Measurements from ENCODE around the gene MTPN.

Gene MTPN

DNA sequence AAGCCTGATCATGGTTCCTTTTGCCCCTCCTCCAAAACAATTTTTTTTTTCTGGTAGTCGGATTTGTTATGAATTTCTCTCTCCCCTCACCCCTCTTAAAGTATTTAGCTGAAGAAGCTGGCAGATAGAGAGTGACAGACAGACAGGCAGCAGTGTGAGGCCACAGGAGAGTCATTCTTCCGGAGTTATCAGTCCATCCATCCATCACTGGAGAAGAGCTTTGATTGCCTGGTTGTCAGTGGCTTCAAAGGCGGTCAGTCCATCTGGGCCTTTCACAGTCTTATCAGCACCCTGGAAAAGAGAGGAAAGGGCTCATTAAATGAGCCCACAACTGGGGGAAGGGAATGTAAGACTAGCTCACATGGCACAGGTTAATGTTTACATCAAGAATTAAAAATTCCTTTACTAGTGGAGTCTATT is 47.4 kb downstream of the MTPN start:
- TF ChIP-seq, protein P1, sequence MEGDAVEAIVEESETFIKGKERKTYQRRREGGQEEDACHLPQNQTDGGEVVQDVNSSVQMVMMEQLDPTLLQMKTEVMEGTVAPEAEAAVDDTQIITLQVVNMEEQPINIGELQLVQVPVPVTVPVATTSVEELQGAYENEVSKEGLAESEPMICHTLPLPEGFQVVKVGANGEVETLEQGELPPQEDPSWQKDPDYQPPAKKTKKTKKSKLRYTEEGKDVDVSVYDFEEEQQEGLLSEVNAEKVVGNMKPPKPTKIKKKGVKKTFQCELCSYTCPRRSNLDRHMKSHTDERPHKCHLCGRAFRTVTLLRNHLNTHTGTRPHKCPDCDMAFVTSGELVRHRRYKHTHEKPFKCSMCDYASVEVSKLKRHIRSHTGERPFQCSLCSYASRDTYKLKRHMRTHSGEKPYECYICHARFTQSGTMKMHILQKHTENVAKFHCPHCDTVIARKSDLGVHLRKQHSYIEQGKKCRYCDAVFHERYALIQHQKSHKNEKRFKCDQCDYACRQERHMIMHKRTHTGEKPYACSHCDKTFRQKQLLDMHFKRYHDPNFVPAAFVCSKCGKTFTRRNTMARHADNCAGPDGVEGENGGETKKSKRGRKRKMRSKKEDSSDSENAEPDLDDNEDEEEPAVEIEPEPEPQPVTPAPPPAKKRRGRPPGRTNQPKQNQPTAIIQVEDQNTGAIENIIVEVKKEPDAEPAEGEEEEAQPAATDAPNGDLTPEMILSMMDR (IDR thresholded peaks at IDR 0.05; ENCODE audit: low read depth, low read length) = no peak
- TF ChIP-seq MYC (IDR thresholded peaks at IDR 0.05; ENCODE audit: low read depth, low read length) = no peak
- TF ChIP-seq POLR2A (IDR thresholded peaks at IDR 0.05; ENCODE audit: extremely low read depth, insufficient read length) = no peak
- TF ChIP-seq, protein P2, sequence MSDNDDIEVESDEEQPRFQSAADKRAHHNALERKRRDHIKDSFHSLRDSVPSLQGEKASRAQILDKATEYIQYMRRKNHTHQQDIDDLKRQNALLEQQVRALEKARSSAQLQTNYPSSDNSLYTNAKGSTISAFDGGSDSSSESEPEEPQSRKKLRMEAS (IDR thresholded peaks at IDR 0.05; ENCODE audit: low read depth, low read length) = no peak
- no peak for DNase-seq (ENCODE audit: low read depth)
- H3K4me3 ChIP-seq (ENCODE audit: low read depth, low read length) = no peak overlapping the region

DNA sequence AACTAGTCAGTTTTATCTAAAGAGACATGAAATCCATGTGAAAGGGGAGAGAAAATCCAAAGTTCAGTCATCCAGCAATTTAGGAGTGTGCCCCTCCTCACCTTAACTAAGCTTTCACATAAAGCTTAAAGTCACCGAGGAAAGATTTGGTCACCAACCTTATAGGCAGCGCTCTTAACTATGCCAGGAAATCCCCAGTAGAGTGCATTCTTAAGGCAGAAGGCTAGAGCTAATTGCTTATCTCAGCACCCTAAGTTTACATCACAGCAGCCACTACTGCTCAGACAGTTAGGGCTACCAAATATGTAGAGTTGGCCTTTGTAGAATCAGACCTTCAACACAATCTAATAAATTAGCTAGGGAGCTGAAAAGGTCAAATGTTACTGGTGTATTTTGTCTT is 47.9 kb downstream of the MTPN start:
- no peak for DNase-seq (ENCODE audit: low read depth)
- TF ChIP-seq POLR2A (IDR thresholded peaks at IDR 0.05; ENCODE audit: extremely low read depth, insufficient read length) = no peak
- TF ChIP-seq, protein P1 (IDR thresholded peaks at IDR 0.05; ENCODE audit: low read depth, low read length) = no peak
- TF ChIP-seq MYC (IDR thresholded peaks at IDR 0.05; ENCODE audit: low read depth, low read length) = no peak
- TF ChIP-seq, protein P2 (IDR thresholded peaks at IDR 0.05; ENCODE audit: low read depth, low read length) = no peak
- no peak overlapping the region for H3K4me3 ChIP-seq (ENCODE audit: low read depth, low read length)

DNA sequence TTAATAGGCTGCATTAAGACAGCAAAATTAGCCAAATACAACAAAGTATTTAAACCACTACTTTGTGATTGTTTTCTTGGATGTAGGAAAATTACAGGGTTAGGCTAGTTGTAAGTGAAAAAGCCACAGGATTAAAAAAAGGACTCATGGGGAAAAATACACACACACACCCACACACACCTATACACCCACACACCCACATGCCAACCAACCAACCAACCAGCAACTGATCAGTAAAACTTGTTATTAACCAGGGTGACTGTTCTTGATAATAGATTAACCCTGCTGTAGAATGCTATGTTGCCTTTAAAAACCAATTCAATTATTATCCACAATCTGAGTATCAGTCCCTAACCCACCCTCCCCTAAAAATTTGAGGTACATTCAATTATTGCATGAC is 49.0 kb downstream of the MTPN start:
- DNase-seq (ENCODE audit: low read depth) = no peak
- no peak overlapping the region for H3K4me3 ChIP-seq (ENCODE audit: low read depth, low read length)
- TF ChIP-seq, protein P2 (IDR thresholded peaks at IDR 0.05; ENCODE audit: low read depth, low read length) = no peak
- TF ChIP-seq POLR2A (IDR thresholded peaks at IDR 0.05; ENCODE audit: extremely low read depth, insufficient read length) (no peak), MYC (IDR thresholded peaks at IDR 0.05; ENCODE audit: low read depth, low read length) (no peak)
- TF ChIP-seq, protein P1 (IDR thresholded peaks at IDR 0.05; ENCODE audit: low read depth, low read length) = no peak

DNA sequence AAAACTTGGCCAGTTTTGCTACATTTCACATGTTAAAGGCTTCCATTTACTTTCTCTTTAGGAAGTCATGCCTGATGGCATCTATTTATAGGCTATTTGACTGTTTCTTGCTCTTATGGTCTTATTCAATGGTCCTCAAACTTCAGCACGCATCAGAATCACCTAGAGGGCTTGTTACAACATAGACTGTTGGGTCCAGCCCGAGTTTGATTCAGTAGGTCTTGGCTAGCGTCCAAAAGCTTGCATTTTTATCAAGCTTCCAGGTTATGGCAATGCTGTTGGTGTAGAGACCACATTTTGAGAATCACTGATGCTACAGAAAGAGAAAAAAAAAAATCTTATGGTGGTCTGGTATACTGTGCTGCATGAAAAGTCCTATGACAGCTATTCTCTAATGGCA is 51.9 kb downstream of the MTPN start:
- no peak overlapping the region for H3K4me3 ChIP-seq (ENCODE audit: low read depth, low read length)
- no peak for TF ChIP-seq MYC (IDR thresholded peaks at IDR 0.05; ENCODE audit: low read depth, low read length)
- TF ChIP-seq, protein P2 (IDR thresholded peaks at IDR 0.05; ENCODE audit: low read depth, low read length) = no peak
- TF ChIP-seq POLR2A (IDR thresholded peaks at IDR 0.05; ENCODE audit: extremely low read depth, insufficient read length) = no peak
- TF ChIP-seq, protein P1 (IDR thresholded peaks at IDR 0.05; ENCODE audit: low read depth, low read length) = no peak
- DNase-seq (ENCODE audit: low read depth) = no peak

DNA sequence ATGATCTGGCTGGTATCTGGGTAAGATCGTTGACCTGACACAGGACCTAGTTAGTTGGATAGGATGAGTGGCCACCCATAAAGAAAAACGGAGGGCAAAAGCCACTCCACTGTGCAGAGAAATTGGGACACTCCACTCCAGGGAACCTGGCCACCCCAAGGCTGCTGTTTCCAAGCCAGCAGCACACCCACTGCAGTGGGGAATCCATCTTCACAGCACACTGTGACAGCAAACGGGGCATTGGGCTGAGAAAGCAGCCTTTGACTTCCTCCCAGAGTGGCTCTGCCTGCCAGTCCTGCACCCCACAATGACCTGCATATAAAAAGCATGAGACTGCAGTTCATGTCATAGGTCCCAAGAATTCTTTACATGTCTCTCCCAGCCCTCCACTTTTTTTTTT is 52.9 kb downstream of the MTPN start:
- no peak overlapping the region for H3K4me3 ChIP-seq (ENCODE audit: low read depth, low read length)
- TF ChIP-seq, protein P1 (IDR thresholded peaks at IDR 0.05; ENCODE audit: low read depth, low read length) = no peak
- no peak for TF ChIP-seq POLR2A (IDR thresholded peaks at IDR 0.05; ENCODE audit: extremely low read depth, insufficient read length)
- TF ChIP-seq MYC (IDR thresholded peaks at IDR 0.05; ENCODE audit: low read depth, low read length) = no peak
- TF ChIP-seq, protein P2 (IDR thresholded peaks at IDR 0.05; ENCODE audit: low read depth, low read length) = no peak
- no peak for DNase-seq (ENCODE audit: low read depth)

DNA sequence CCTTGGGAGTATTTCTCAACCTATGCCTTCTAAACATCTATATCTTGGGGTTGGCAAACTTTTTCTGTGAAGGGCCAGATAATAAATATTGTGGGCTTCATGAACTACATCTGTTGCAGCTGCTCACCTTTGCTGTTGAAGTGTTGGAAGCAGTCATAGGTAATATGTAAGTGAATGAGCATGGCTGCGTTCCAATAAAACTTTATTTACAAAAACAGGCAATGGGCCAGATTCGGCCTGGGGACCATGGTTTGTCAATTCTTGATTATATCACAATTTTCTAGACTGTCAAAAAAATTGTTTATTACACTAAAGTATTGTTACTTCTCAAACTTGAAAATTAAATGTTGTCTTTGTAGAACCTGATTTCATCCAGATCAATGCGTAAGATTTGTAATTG is 54.9 kb downstream of the MTPN start:
- no peak for DNase-seq (ENCODE audit: low read depth)
- H3K4me3 ChIP-seq (ENCODE audit: low read depth, low read length) = no peak overlapping the region
- TF ChIP-seq MYC (IDR thresholded peaks at IDR 0.05; ENCODE audit: low read depth, low read length) = no peak
- TF ChIP-seq, protein P1 (IDR thresholded peaks at IDR 0.05; ENCODE audit: low read depth, low read length) = no peak
